Epithelial cell of prostate (primary cell): Measurements from ENCODE around the gene NFE2L2.
"Not testable (repeated sequence)": the region's sequence is repeated elsewhere in the genome, so short reads cannot be mapped to it uniquely, and the experiment has no call there.

Source experiments
- DNase-seq: peaks from one replicate; pipeline ENCODE4 v3.0.0-alpha.2; 2011; ENCODE audit warnings: low read depth, low spot score
- H3K27ac ChIP-seq: fragments of 450-650 bp; 2 replicates; pipeline ENCODE4 v1.5.1; 2017; ENCODE audit warnings: mild to moderate bottlenecking

The NFE2L2 gene

GRCh38 chr2:177281400-177282180 lies 17.1 kb upstream of the NFE2L2 start:
- no peak for DNase-seq
- peak overlapping the region; percentile 7 for H3K27ac ChIP-seq

- no peak overlapping the region for H3K27ac ChIP-seq
These were observed 15.3 kb upstream of the NFE2L2 start for GRCh38 chr2:177279847-177280246.

GRCh38 chr2:177275743-177276055 lies 11.2 kb upstream of the NFE2L2 start:
- no peak for DNase-seq
- no peak overlapping the region for H3K27ac ChIP-seq

More at GRCh38 chr2:177279847-177280246, 15.3 kb upstream of the NFE2L2 start:
- DNase-seq: no peak

- no peak for DNase-seq
- H3K27ac ChIP-seq: no peak overlapping the region
These were observed 10.7 kb upstream of the NFE2L2 start for GRCh38 chr2:177275040-177275742.

- H3K27ac ChIP-seq: no peak overlapping the region
- no peak for DNase-seq
These were observed 8.9 kb upstream of the NFE2L2 start for GRCh38 chr2:177273408-177273807.

GRCh38 chr2:177272765-177273164 lies 8.2 kb upstream of the NFE2L2 start:
- H3K27ac ChIP-seq: no peak overlapping the region
- no peak for DNase-seq

- H3K27ac ChIP-seq: no peak overlapping the region
- no peak for DNase-seq
These were observed 7.6 kb upstream of the NFE2L2 start for GRCh38 chr2:177271981-177272666.

- H3K27ac ChIP-seq: peak overlapping the region; percentile 98
- no peak for DNase-seq
These were observed 6.0 kb upstream of the NFE2L2 start for GRCh38 chr2:177270531-177270930.

- no peak for DNase-seq
- H3K27ac ChIP-seq: peak overlapping the region; percentile 98
These were observed 4.4 kb upstream of the NFE2L2 start for GRCh38 chr2:177268901-177269300.

- peak overlapping the region; percentile 98 for H3K27ac ChIP-seq
- DNase-seq: no peak
These were observed 3.8 kb upstream of the NFE2L2 start for GRCh38 chr2:177268187-177268871.

GRCh38 chr2:177266955-177267354 lies 2.4 kb upstream of the NFE2L2 start:
- not testable (repeated sequence) for DNase-seq
- peak overlapping the region; percentile 98 for H3K27ac ChIP-seq

- H3K27ac ChIP-seq: peak overlapping the region; percentile 98
- no peak for DNase-seq
These were observed 1.6 kb upstream of the NFE2L2 start for GRCh38 chr2:177265824-177266817.

GRCh38 chr2:177264209-177264692 lies 276 bp downstream of the NFE2L2 start:
- no peak for DNase-seq
- peak overlapping the region; percentile 98 for H3K27ac ChIP-seq

GRCh38 chr2:177263451-177264208 lies 897 bp downstream of the NFE2L2 start:
- DNase-seq: peak; percentile 92

GRCh38 chr2:177262958-177263450 lies 1.5 kb downstream of the NFE2L2 start:
- DNase-seq: no peak
- H3K27ac ChIP-seq: peak overlapping the region; percentile 98

More at GRCh38 chr2:177263451-177264208, 897 bp downstream of the NFE2L2 start:
- peak overlapping the region; percentile 98 for H3K27ac ChIP-seq

GRCh38 chr2:177262092-177262491 lies 2.4 kb downstream of the NFE2L2 start:
- H3K27ac ChIP-seq: peak overlapping the region; percentile 98
- no peak for DNase-seq

GRCh38 chr2:177261116-177262060 lies 3.1 kb downstream of the NFE2L2 start:
- H3K27ac ChIP-seq: peak overlapping the region; percentile 98
- no peak for DNase-seq
